Measurements from ENCODE around the gene FGF1.

FGF1 gene

GRCh38 chr5:142612494-142613270 is 73.2 kb downstream of the FGF1 start:
- DNase-seq (ENCODE audit: low read depth in 2 of 2) = no peak

GRCh38 chr5:142611154-142611553 is 74.7 kb downstream of the FGF1 start:
- DNase-seq (ENCODE audit: low read depth in 2 of 2) = peak; percentile 59 to 60

GRCh38 chr5:142610176-142611001 is 75.5 kb downstream of the FGF1 start:
- DNase-seq (ENCODE audit: low read depth in 2 of 2) = no peak

GRCh38 chr5:142609142-142609541 is 76.7 kb downstream of the FGF1 start:
- DNase-seq (ENCODE audit: low read depth in 2 of 2) = no peak

GRCh38 chr5:142608081-142608480 is 77.8 kb downstream of the FGF1 start:
- no peak for DNase-seq (ENCODE audit: low read depth in 2 of 2)

GRCh38 chr5:142605611-142606010 is 80.3 kb downstream of the FGF1 start:
- DNase-seq (ENCODE audit: low read depth in 2 of 2) = no peak

GRCh38 chr5:142602720-142603245 is 83.1 kb downstream of the FGF1 start:
- DNase-seq (ENCODE audit: low read depth in 2 of 2) = no peak

GRCh38 chr5:142601432-142601831 is 84.5 kb downstream of the FGF1 start:
- no peak for DNase-seq (ENCODE audit: low read depth in 2 of 2)

GRCh38 chr5:142600611-142601358 is 85.1 kb downstream of the FGF1 start:
- DNase-seq (ENCODE audit: low read depth in 2 of 2) = no peak

GRCh38 chr5:142600092-142600491 is 85.8 kb downstream of the FGF1 start:
- no peak for DNase-seq (ENCODE audit: low read depth in 2 of 2)

- DNase-seq (ENCODE audit: low read depth in 2 of 2) = no peak
Measured at GRCh38 chr5:142598338-142598700, 87.6 kb downstream of the FGF1 start.

GRCh38 chr5:142597546-142598337 is 88.1 kb downstream of the FGF1 start:
- DNase-seq (ENCODE audit: low read depth in 2 of 2) = peak in 1 of 2 donors; percentile 5

- DNase-seq (ENCODE audit: low read depth in 2 of 2) = no peak
Measured at GRCh38 chr5:142597025-142597424, 88.9 kb downstream of the FGF1 start.

- no peak for DNase-seq (ENCODE audit: low read depth in 2 of 2)
Measured at GRCh38 chr5:142592365-142592764, 93.5 kb downstream of the FGF1 start.

GRCh38 chr5:142590451-142591231 is 95.2 kb downstream of the FGF1 start:
- DNase-seq (ENCODE audit: low read depth in 2 of 2) = no peak

- no peak for DNase-seq (ENCODE audit: low read depth in 2 of 2)
Measured at GRCh38 chr5:142589720-142590119, 96.2 kb downstream of the FGF1 start.

GRCh38 chr5:142587354-142587965 is 98.4 kb downstream of the FGF1 start:
- DNase-seq (ENCODE audit: low read depth in 2 of 2) = peak in 1 of 2 donors; percentile 13

GRCh38 chr5:142586552-142586951 is 99.3 kb downstream of the FGF1 start:
- DNase-seq (ENCODE audit: low read depth in 2 of 2) = no peak

- DNase-seq (ENCODE audit: low read depth in 2 of 2) = no peak
Measured at GRCh38 chr5:142585451-142585850, 100.4 kb downstream of the FGF1 start.

GRCh38 chr5:142584891-142585290 is 101.0 kb downstream of the FGF1 start:
- no peak for DNase-seq (ENCODE audit: low read depth in 2 of 2)
